K562 (cell line): ENCODE data around the gene C2orf66. TPM values are rescaled to one million over a fixed set of nuclear protein-coding genes. Genes with fewer than 3 reads are reported as not detected.

Source experiments
- NFE2 ChIP-seq: IDR thresholded peaks from 2 replicates; pipeline ENCODE4 v1.6.1; 2014; ENCODE audit warnings: antibody characterized with exemption, low read depth
- NKRF ChIP-seq: fragments of 450-650 bp; IDR thresholded peaks from 2 replicates; pipeline ENCODE4 v1.6.1; 2016; ENCODE audit warnings: borderline replicate concordance
- RAD21 ChIP-seq, 2 experiments: fragments of 250-450 bp in 1 of 2; fragments of 450-650 bp in 1 of 2; sonication (Bioruptor Pico) in 1 of 2; formaldehyde crosslinking in 1 of 2; IDR thresholded peaks in 1 of 2; conservative IDR thresholded peaks in 1 of 2; 2 replicates each; pipeline versions ENCODE4 v1.4.0 to v1.8.0; 2020 to 2022; ENCODE audit warnings: mild to moderate bottlenecking in 2 of 2, moderate library complexity in 1 of 2
- STAG1 ChIP-seq: sonication (generic); formaldehyde crosslinking; IDR thresholded peaks from 2 replicates; pipeline ENCODE4 v1.5.0; 2020; ENCODE audit warnings: missing genetic modification reagents, borderline replicate concordance
- ZNF57 ChIP-seq: fragments of 450-650 bp; formaldehyde crosslinking; IDR thresholded peaks from 2 replicates; pipeline ENCODE4 v1.4.0; 2020; ENCODE audit warnings: mild to moderate bottlenecking, moderate library complexity
- polyA plus RNA-seq, 8 experiments: library from polyadenylated mRNA; depleted of rRNA in 4 of 8; stranded (reverse) in 5 of 8; unstranded in 3 of 8; fragments of >200 nt; fragmentation: Nextera tagmentation in 2 of 8; fragmentation: Illumina TruSeq in 1 of 8; extraction: Ambion mirVana in 2 of 8; extraction: Trizol in 1 of 8; gene quantifications; 2 replicates each; pipeline versions ENCODE4 v1.2.1 to v1.2.3, GENCODE V29; 2011 to 2014; ENCODE audit warnings: inconsistent platforms in 1 of 8, missing spikeins in 1 of 8
- small RNA-seq: library from RNA; depleted of rRNA; stranded (forward); fragments of <200 nt; gene quantifications from one replicate; pipeline ENCODE3, GENCODE V24; 2014
- total RNA-seq, 7 experiments: library from RNA; depleted of rRNA in 6 of 7; stranded (reverse); fragments of >200 nt in 6 of 7; fragmentation: Illumina TruSeq in 2 of 7; extraction: Trizol in 2 of 7; gene quantifications; 2 replicates each; pipeline versions ENCODE4 v1.2.1 to v1.2.3, GENCODE V29; 2011 to 2021; ENCODE audit warnings: low replicate concordance in 1 of 7

C2orf66 gene
- total and polyA plus RNA-seq, 9 of the 15 experiments (the other 6 are each of a cell fraction or from before 2014, with no cell fraction given): not detected

- TF ChIP-seq NKRF (no peak), NFE2 (no peak), RAD21 (CRISPR knock-in tag; conservative IDR thresholded peaks at IDR 0.05 in 1 of 2, IDR thresholded peaks at IDR 0.05 in 1 of 2) (0 out of 4 replicates have a peak, but pooled peaks of 1 of the 2 experiments have one; percentile 7), STAG1 (CRISPR knock-in tag) (no peak), ZNF57 (no peak)
Measured at GRCh38 chr2:196758474-196759377, 50.4 kb downstream of the C2orf66 start (continued).

Small RNA genes within 50 kb of the gene (small RNA-seq; reads per million reads assigned to genes)
- gene AC012486.1: not detected

Other genes with a start within 250 kb of the C2orf66 start
- gene HECW2, start 215.8 kb downstream of the C2orf66 start, total RNA-seq (2014; rRNA removed): 2.2 and 2.3 TPM in 2 replicates
- 2.8 and 3.0 TPM in 2 replicates for gene HECW2, start 215.8 kb downstream of the C2orf66 start, total RNA-seq (2014; rRNA removed; fragmentation: Illumina TruSeq; extraction: Trizol)
- 3.3 and 3.6 TPM in 2 replicates for gene HECW2, start 215.8 kb downstream of the C2orf66 start, total RNA-seq (2015; rRNA removed; fragmentation: Illumina TruSeq; extraction: Trizol)
- gene HECW2, start 215.8 kb downstream of the C2orf66 start, total RNA-seq (2021): 2.5 and 5.2 TPM in 2 replicates
- 0.39 and 0.78 TPM in 2 replicates for gene HECW2, start 215.8 kb downstream of the C2orf66 start, polyA plus RNA-seq (2011; rRNA removed)
- gene HECW2, start 215.8 kb downstream of the C2orf66 start, polyA plus RNA-seq (2014; fragmentation: Illumina TruSeq; extraction: Trizol): 1.4 and 1.5 TPM in 2 replicates
- 1 to 10 TPM in 1 of 2 experiments, under 1 TPM in 1; 0.41 to 1.4 TPM for gene HECW2, start 215.8 kb downstream of the C2orf66 start, polyA plus RNA-seq (2014; fragmentation: Nextera tagmentation; extraction: Ambion mirVana)
- 1.6 and 2.3 TPM in 2 replicates for gene HECW2, start 215.8 kb downstream of the C2orf66 start, polyA plus RNA-seq (2014; rRNA removed)
- 10.7 and 11.1 TPM in 2 replicates for gene CCDC150, start 169.6 kb downstream of the C2orf66 start, total RNA-seq (2014; rRNA removed)
- 12.5 and 13.4 TPM in 2 replicates for gene CCDC150, start 169.6 kb downstream of the C2orf66 start, total RNA-seq (2014; rRNA removed; fragmentation: Illumina TruSeq; extraction: Trizol)
- gene CCDC150, start 169.6 kb downstream of the C2orf66 start, total RNA-seq (2015; rRNA removed; fragmentation: Illumina TruSeq; extraction: Trizol): 16.5 and 19.2 TPM in 2 replicates
- gene CCDC150, start 169.6 kb downstream of the C2orf66 start, total RNA-seq (2021): 11.2 and 11.3 TPM in 2 replicates
- gene CCDC150, start 169.6 kb downstream of the C2orf66 start, polyA plus RNA-seq (2011; rRNA removed): 18.5 and 23.1 TPM in 2 replicates
- gene CCDC150, start 169.6 kb downstream of the C2orf66 start, polyA plus RNA-seq (2014; fragmentation: Illumina TruSeq; extraction: Trizol): 8.6 and 9.8 TPM in 2 replicates
- 1 to 10 TPM; 4.4 to 8.4 TPM for gene CCDC150, start 169.6 kb downstream of the C2orf66 start, polyA plus RNA-seq (2014; fragmentation: Nextera tagmentation; extraction: Ambion mirVana)
- 13.0 and 19.1 TPM in 2 replicates for gene CCDC150, start 169.6 kb downstream of the C2orf66 start, polyA plus RNA-seq (2014; rRNA removed)
- 28.1 and 29.7 TPM in 2 replicates for gene GTF3C3, start 9.7 kb downstream of the C2orf66 start, total RNA-seq (2014; rRNA removed)
- gene GTF3C3, start 9.7 kb downstream of the C2orf66 start, total RNA-seq (2014; rRNA removed; fragmentation: Illumina TruSeq; extraction: Trizol): 56.1 and 61.8 TPM in 2 replicates
- 37.0 and 37.8 TPM in 2 replicates for gene GTF3C3, start 9.7 kb downstream of the C2orf66 start, total RNA-seq (2015; rRNA removed; fragmentation: Illumina TruSeq; extraction: Trizol)
- gene GTF3C3, start 9.7 kb downstream of the C2orf66 start, total RNA-seq (2021): 32.3 and 40.4 TPM in 2 replicates
- gene GTF3C3, start 9.7 kb downstream of the C2orf66 start, polyA plus RNA-seq (2011; rRNA removed): 44.1 and 59.9 TPM in 2 replicates
- gene GTF3C3, start 9.7 kb downstream of the C2orf66 start, polyA plus RNA-seq (2014; fragmentation: Illumina TruSeq; extraction: Trizol): 32.3 and 34.7 TPM in 2 replicates
- gene GTF3C3, start 9.7 kb downstream of the C2orf66 start, polyA plus RNA-seq (2014; fragmentation: Nextera tagmentation; extraction: Ambion mirVana): 10 to 100 TPM; 18.0 to 33.3 TPM
- gene GTF3C3, start 9.7 kb downstream of the C2orf66 start, polyA plus RNA-seq (2014; rRNA removed): 28.9 and 31.5 TPM in 2 replicates
- gene PGAP1, start 117.4 kb upstream of the C2orf66 start, total RNA-seq (2014; rRNA removed): 0.18 and 0.29 TPM in 2 replicates
- 0.73 and 0.80 TPM in 2 replicates for gene PGAP1, start 117.4 kb upstream of the C2orf66 start, total RNA-seq (2014; rRNA removed; fragmentation: Illumina TruSeq; extraction: Trizol)
- 0.60 and 0.62 TPM in 2 replicates for gene PGAP1, start 117.4 kb upstream of the C2orf66 start, total RNA-seq (2015; rRNA removed; fragmentation: Illumina TruSeq; extraction: Trizol)
- gene PGAP1, start 117.4 kb upstream of the C2orf66 start, total RNA-seq (2021): 0.64 and 0.74 TPM in 2 replicates
- gene PGAP1, start 117.4 kb upstream of the C2orf66 start, polyA plus RNA-seq (2011; rRNA removed): 0.28 and 0.72 TPM in 2 replicates
- gene PGAP1, start 117.4 kb upstream of the C2orf66 start, polyA plus RNA-seq (2014; fragmentation: Illumina TruSeq; extraction: Trizol): 0.30 and 0.46 TPM in 2 replicates
- under 1 TPM; 0.08 to 0.10 TPM for gene PGAP1, start 117.4 kb upstream of the C2orf66 start, polyA plus RNA-seq (2014; fragmentation: Nextera tagmentation; extraction: Ambion mirVana)
- gene PGAP1, start 117.4 kb upstream of the C2orf66 start, polyA plus RNA-seq (2014; rRNA removed): 0.52 and 0.71 TPM in 2 replicates